Measurements from ENCODE around the gene FTCD. TPM values are rescaled to one million over a fixed set of nuclear protein-coding genes. Genes with fewer than 3 reads are reported as not detected.
"Not testable (repeated sequence)": the region's sequence is repeated elsewhere in the genome, so short reads cannot be mapped to it uniquely, and the experiment has no call there.

Gene FTCD
- polyA plus RNA-seq, 1 donor = 1.5 TPM

- DNase-seq (ENCODE audit: low read depth) = no peak
Observed at GRCh38 chr21:46188226-46189212, 33.1 kb upstream of the FTCD start.

- DNase-seq (ENCODE audit: low read depth) = no peak
Observed at GRCh38 chr21:46187814-46188213, 32.4 kb upstream of the FTCD start.

- no peak for DNase-seq (ENCODE audit: low read depth)
Observed at GRCh38 chr21:46187261-46187660, 31.9 kb upstream of the FTCD start.

GRCh38 chr21:46185716-46186115 lies 30.3 kb upstream of the FTCD start:
- no peak for DNase-seq (ENCODE audit: low read depth)

- peak; percentile 26 for DNase-seq (ENCODE audit: low read depth)
Observed at GRCh38 chr21:46184625-46185555, 29.5 kb upstream of the FTCD start.

- DNase-seq (ENCODE audit: low read depth) = peak; percentile 29
Observed at GRCh38 chr21:46183910-46184624, 28.7 kb upstream of the FTCD start, which contains the start of gene SPATC1L. Gene SPATC1L (minus strand): TSS chr21:46184459. CDS start chr21:46182816, 1,643 bp downstream.

GRCh38 chr21:46183337-46183909 lies 28.0 kb upstream of the FTCD start:
- DNase-seq (ENCODE audit: low read depth) = not testable (repeated sequence)

GRCh38 chr21:46182548-46183336 lies 27.4 kb upstream of the FTCD start:
- DNase-seq (ENCODE audit: low read depth) = no peak

- DNase-seq (ENCODE audit: low read depth) = no peak
Observed at GRCh38 chr21:46181953-46182547, 26.7 kb upstream of the FTCD start.

- no peak for DNase-seq (ENCODE audit: low read depth)
Observed at GRCh38 chr21:46181436-46181835, 26.1 kb upstream of the FTCD start.

- DNase-seq (ENCODE audit: low read depth) = no peak
Observed at GRCh38 chr21:46180778-46181391, 25.5 kb upstream of the FTCD start.

- no peak for DNase-seq (ENCODE audit: low read depth)
Observed at GRCh38 chr21:46180079-46180722, 24.8 kb upstream of the FTCD start.

GRCh38 chr21:46179708-46180078 lies 24.3 kb upstream of the FTCD start:
- DNase-seq (ENCODE audit: low read depth) = no peak

GRCh38 chr21:46178961-46179360 lies 23.6 kb upstream of the FTCD start:
- no peak for DNase-seq (ENCODE audit: low read depth)

GRCh38 chr21:46176443-46177129 lies 21.2 kb upstream of the FTCD start:
- DNase-seq (ENCODE audit: low read depth) = not testable (repeated sequence)

- no peak for DNase-seq (ENCODE audit: low read depth)
Observed at GRCh38 chr21:46173573-46173972, 18.2 kb upstream of the FTCD start.

GRCh38 chr21:46172863-46173528 lies 17.6 kb upstream of the FTCD start:
- DNase-seq (ENCODE audit: low read depth) = no peak

Data from forelimb muscle (tissue), 1 donor.